ENCODE results near the gene HINFP. TPM values are rescaled to one million over a fixed set of nuclear protein-coding genes. Genes with fewer than 3 reads are reported as not detected.

Gene HINFP
- total and polyA plus RNA-seq, 2 of the 4 experiments (the other 2 are of a cell fraction): 9.1 to 15.3 TPM

DNA sequence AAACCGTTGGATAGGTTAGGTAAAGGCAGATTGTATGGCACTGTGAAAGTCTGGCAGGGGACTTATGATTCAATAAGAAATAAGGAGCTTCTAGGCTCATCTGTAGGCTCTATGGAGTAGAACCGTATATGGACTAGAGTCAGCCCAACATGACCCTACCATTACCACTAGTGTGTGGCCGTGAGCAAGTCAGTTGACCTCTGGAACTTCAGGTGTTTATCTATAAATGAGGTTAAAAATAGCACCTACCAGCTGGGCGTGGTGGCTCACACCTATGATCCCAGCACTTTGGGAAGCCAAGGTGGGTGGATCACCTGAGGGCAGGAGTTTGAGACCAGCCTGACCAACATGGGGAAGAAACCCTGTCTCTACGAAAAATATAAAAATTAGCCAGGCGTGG lies 4.4 kb downstream of the HINFP start:
- no peak for TF ChIP-seq POLR2A (IDR thresholded peaks at IDR 0.05; ENCODE audit: low read depth, low read length)
- TF ChIP-seq, protein P1, sequence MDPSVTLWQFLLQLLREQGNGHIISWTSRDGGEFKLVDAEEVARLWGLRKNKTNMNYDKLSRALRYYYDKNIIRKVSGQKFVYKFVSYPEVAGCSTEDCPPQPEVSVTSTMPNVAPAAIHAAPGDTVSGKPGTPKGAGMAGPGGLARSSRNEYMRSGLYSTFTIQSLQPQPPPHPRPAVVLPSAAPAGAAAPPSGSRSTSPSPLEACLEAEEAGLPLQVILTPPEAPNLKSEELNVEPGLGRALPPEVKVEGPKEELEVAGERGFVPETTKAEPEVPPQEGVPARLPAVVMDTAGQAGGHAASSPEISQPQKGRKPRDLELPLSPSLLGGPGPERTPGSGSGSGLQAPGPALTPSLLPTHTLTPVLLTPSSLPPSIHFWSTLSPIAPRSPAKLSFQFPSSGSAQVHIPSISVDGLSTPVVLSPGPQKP (IDR thresholded peaks at IDR 0.05; ENCODE audit: borderline replicate concordance, low read depth, low read length): no peak
- no peak for TF ChIP-seq CEBPB (IDR thresholded peaks at IDR 0.05; ENCODE audit: low read depth, low read length)
- no peak for TF ChIP-seq MAZ (IDR thresholded peaks at IDR 0.05; ENCODE audit: borderline replicate concordance, low read depth, low read length)
- TF ChIP-seq MAFK (IDR thresholded peaks at IDR 0.05; ENCODE audit: low read depth, low read length): no peak
- TF ChIP-seq BHLHE40 (IDR thresholded peaks at IDR 0.05; ENCODE audit: low read depth, low read length): no peak
- no peak for TF ChIP-seq RCOR1 (IDR thresholded peaks at IDR 0.05; ENCODE audit: insufficient replicate concordance, low read length)
- TF ChIP-seq RFX5 (IDR thresholded peaks at IDR 0.05; ENCODE audit: low read depth, low read length): no peak
- TF ChIP-seq MXI1 (IDR thresholded peaks at IDR 0.05; ENCODE audit: borderline replicate concordance, low read depth, low read length): no peak
- TF ChIP-seq, protein P2, sequence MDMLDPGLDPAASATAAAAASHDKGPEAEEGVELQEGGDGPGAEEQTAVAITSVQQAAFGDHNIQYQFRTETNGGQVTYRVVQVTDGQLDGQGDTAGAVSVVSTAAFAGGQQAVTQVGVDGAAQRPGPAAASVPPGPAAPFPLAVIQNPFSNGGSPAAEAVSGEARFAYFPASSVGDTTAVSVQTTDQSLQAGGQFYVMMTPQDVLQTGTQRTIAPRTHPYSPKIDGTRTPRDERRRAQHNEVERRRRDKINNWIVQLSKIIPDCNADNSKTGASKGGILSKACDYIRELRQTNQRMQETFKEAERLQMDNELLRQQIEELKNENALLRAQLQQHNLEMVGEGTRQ (IDR thresholded peaks at IDR 0.05; ENCODE audit: low read depth, low read length): no peak
- TF ChIP-seq CHD1 (IDR thresholded peaks at IDR 0.05; ENCODE audit: low read depth, low read length): no peak
- no peak for TF ChIP-seq FOS (IDR thresholded peaks at IDR 0.05; ENCODE audit: low read depth, low read length)
- no peak for TF ChIP-seq SMC3 (IDR thresholded peaks at IDR 0.05; ENCODE audit: low read depth, low read length)
- Histone ChIP-seq H3K4ac (ENCODE audit: low read depth, low read length) (no peak overlapping the region), H3K14ac (replicated peaks; ENCODE audit: low read depth, low read length) (no peak overlapping the region), H3K18ac (ENCODE audit: low read depth, low read length) (no peak overlapping the region), H3K56ac (ENCODE audit: extremely low read depth, insufficient read depth, low read length) (no peak overlapping the region), H2AK9ac (replicated peaks; ENCODE audit: low read depth, low read length, poor library complexity) (no peak overlapping the region), H4K91ac (ENCODE audit: insufficient read depth, low read depth, low read length) (no peak overlapping the region), H3K23ac (ENCODE audit: low read depth, low read length) (no peak overlapping the region), H3K9ac (ENCODE audit: low read depth, low read length) (no peak overlapping the region), H3K36me3 (ENCODE audit: control insufficient read depth, insufficient read depth, low read length) (peaks cover 16% of the 10 kb centered on the region), H3K4me1 (ENCODE audit: control insufficient read depth, insufficient read depth, low read length) (peaks cover 3% of the 10 kb centered on the region), H2BK5ac (ENCODE audit: low read depth, low read length, poor library complexity, severe bottlenecking) (no peak overlapping the region), H4K8ac (ENCODE audit: low read depth in 2 of 2, low read length in 2 of 2) (no peak overlapping the region), H3K4me2 (ENCODE audit: low read depth, low read length) (no peak overlapping the region), H4K5ac (ENCODE audit: low read depth, low read length) (no peak overlapping the region), H3K27ac (ENCODE audit: insufficient read depth, low read length) (no peak overlapping the region), H3K9me3 (ENCODE audit: control insufficient read depth, insufficient read depth, low read length) (no peaks in the 10 kb centered on the region), H3K9me1 (ENCODE audit: insufficient read depth, low read length) (peaks cover 6% of the 10 kb centered on the region), H2BK120ac (ENCODE audit: low read depth, low read length) (no peak overlapping the region), H2AFZ (replicated peaks; ENCODE audit: low read length, poor library complexity) (no peak overlapping the region), H2AK5ac (ENCODE audit: low read depth, low read length) (no peak overlapping the region), H3K79me1 (ENCODE audit: low read depth in 1 of 2, low read length in 2 of 2) (peaks cover 15 to 49% of the 10 kb centered on the region in 2 experiments), H3K27me3 (ENCODE audit: control insufficient read depth, insufficient read depth, low read length) (no peaks in the 10 kb centered on the region), H2BK15ac (ENCODE audit: low read depth, low read length) (no peak overlapping the region), H3K4me3 (ENCODE audit: insufficient read depth, low read depth, low read length) (no peak overlapping the region), H2BK20ac (ENCODE audit: low read depth, low read length) (no peak overlapping the region), H4K20me1 (ENCODE audit: insufficient read depth, low read length) (no peaks in the 10 kb centered on the region; the same call in 1 of the 2 replicates)
- in situ Hi-C loops (cut with MboI; ENCODE audit: low sequenced_read_pairs): no loop called here
- ChIA-PET CTCF (interaction anchor here (1.1 kb wide), 1 partner anchor 19 kb away, joined by 3 read pairs; no protein-coding TSS in a partner anchor), POLR2A (ENCODE audit: unreplicated experiment) (interaction anchor here (0.7 kb wide), 1 partner anchor 43 kb away, joined by 3 read pairs; no protein-coding TSS in a partner anchor)
- DNase-seq: no peak
- no CpG with 5 or more reads among the region's 6 CpGs for WGBS, 2 experiments (ENCODE audit: extremely low coverage in 2 of 2, insufficient read length in 1 of 2)
- ATAC-seq (ENCODE audit: low read depth): no peak
- dilution Hi-C loops (cut with HindIII; ENCODE audit: low sequenced_read_pairs, unreplicated experiment): no loop called here
- no TSS peak for BruUV-seq (replicated peaks)
- intact Hi-C loops (cut with micrococcal nuclease): no loop called here

Measured in IMR-90 (cell line).